A549 (cell line): ENCODE results near the gene GCG. TPM values are rescaled to one million over a fixed set of nuclear protein-coding genes. Genes with fewer than 3 reads are reported as not detected.

Experiments used
- ATAC-seq, 2 experiments: fragments of 200-7000 bp in 1 of 2; fragments of >200 bp in 1 of 2; cut with Nextera tagmentation in 1 of 2; cut with Tn5 transposase in 1 of 2; 3 replicates each; pipeline versions ENCODE4 v1.8.0 to v1.9.1; 2018 to 2020; ENCODE audit warnings: mild to moderate bottlenecking in 1 of 2, moderate library complexity in 1 of 2
- CTCF ChIA-PET: fragments of 300-600 bp; sonication (Branson Sonifier 250); formaldehyde crosslinking; extraction: SDS; loops from one replicate; lab custom pipeline; 2021; ENCODE audit warnings: antibody characterized with exemption, inconsistent platforms; lab: Yijun Ruan, JAX
- POLR2A ChIA-PET: fragments of 350-600 bp; formaldehyde crosslinking; extraction: SDS; loops from one replicate; lab custom pipeline; 2021; ENCODE audit warnings: antibody characterized with exemption, inconsistent platforms; lab: Yijun Ruan, JAX
- DNase-seq, 2 experiments: peaks; one replicate each; pipeline versions ENCODE4 v3.0.0 to v3.0.0-alpha.2; 2011 to 2016; ENCODE audit warnings: low read depth in 1 of 2, low spot score in 1 of 2
- FAIRE-seq: peaks from 2 replicates; lab custom pipeline; 2011; peaks lifted over from hg19 to GRCh38; lab: Jason Lieb, UNC
- H3K27ac ChIP-seq, 2 experiments: fragments of >200 bp; sonication (Bioruptor Twin); formaldehyde crosslinking; 3 replicates each; pipeline ENCODE4 v1.5.1; 2016 to 2017
- H3K4me1 ChIP-seq: fragments of >200 bp; sonication (Bioruptor Twin); formaldehyde crosslinking; 3 replicates; pipeline ENCODE4 v1.6.1; 2016
- H3K4me2 ChIP-seq: fragments of >200 bp; sonication (Bioruptor Twin); formaldehyde crosslinking; 3 replicates; pipeline ENCODE4 v1.6.1; 2016
- H3K4me3 ChIP-seq: fragments of >200 bp; sonication (Bioruptor Twin); formaldehyde crosslinking; 3 replicates; pipeline ENCODE4 v1.5.1; 2016
- H3K9me3 ChIP-seq: fragments of >200 bp; sonication (Bioruptor Twin); formaldehyde crosslinking; 3 replicates; pipeline ENCODE4 v1.6.1; 2016
- CBX8 ChIP-seq: fragments of 200-600 bp; sonication (generic); IDR thresholded peaks from 2 replicates; pipeline ENCODE4 v1.6.1; 2016
- CEBPB ChIP-seq, 2 experiments: fragments of >200 bp in 1 of 2; sonication (Bioruptor Twin) in 1 of 2; formaldehyde crosslinking in 1 of 2; IDR thresholded peaks; 2 replicates each; pipeline ENCODE4 v1.6.1; 2012 to 2016
- CHD2 ChIP-seq: fragments of 150-350 bp; IDR thresholded peaks from 2 replicates; pipeline ENCODE4 v1.6.1; 2014; ENCODE audit warnings: low read length; ENCODE audit not compliant: partially characterized antibody
- EHF ChIP-seq: fragments of 250-450 bp; sonication (Bioruptor Pico); IDR thresholded peaks from 2 replicates; pipeline ENCODE4 v1.5.0; 2020; ENCODE audit warnings: mild to moderate bottlenecking
- FOSL2 ChIP-seq, 2 experiments: fragments of 450-650 bp in 1 of 2; fragments of >200 bp in 1 of 2; sonication (Bioruptor Twin) in 1 of 2; formaldehyde crosslinking; IDR thresholded peaks; 2 replicates each; pipeline versions ENCODE4 v1.5.0 to v1.6.1; 2016 to 2020; ENCODE audit warnings: mild to moderate bottlenecking in 1 of 2, moderate library complexity in 1 of 2
- GATA3 ChIP-seq: IDR thresholded peaks from 2 replicates; pipeline ENCODE4 v1.6.1; 2012; ENCODE audit warnings: borderline replicate concordance
- HDAC2 ChIP-seq: fragments of 200-600 bp; sonication (generic); IDR thresholded peaks from 2 replicates; pipeline ENCODE4 v1.6.1; 2016
- HOXA7 ChIP-seq: fragments of 250-450 bp; sonication (Bioruptor Pico); IDR thresholded peaks from 2 replicates; pipeline ENCODE4 v1.5.0; 2020; ENCODE audit warnings: mild to moderate bottlenecking, moderate library complexity
- HOXB5 ChIP-seq: fragments of 250-450 bp; sonication (Bioruptor Pico); IDR thresholded peaks from 2 replicates; pipeline ENCODE4 v1.5.0; 2020; ENCODE audit warnings: mild to moderate bottlenecking, moderate library complexity
- JUN ChIP-seq, 2 experiments: fragments of >200 bp; sonication (Bioruptor Twin); formaldehyde crosslinking; IDR thresholded peaks; 2 replicates in 1 of 2; 3 replicates in 1 of 2; pipeline ENCODE4 v1.6.1; 2016 to 2017
- MAZ ChIP-seq: fragments of 150-350 bp; IDR thresholded peaks from 2 replicates; pipeline ENCODE4 v1.6.1; 2014; ENCODE audit warnings: antibody characterized with exemption, low read depth, low read length, borderline replicate concordance
- PHF8 ChIP-seq: fragments of 200-600 bp; sonication (generic); IDR thresholded peaks from 2 replicates; pipeline ENCODE4 v1.6.1; 2016; ENCODE audit warnings: low read depth, mild to moderate bottlenecking, antibody characterized with exemption, moderate library complexity, borderline replicate concordance
- RCOR1 ChIP-seq: fragments of 150-350 bp; IDR thresholded peaks from 2 replicates; pipeline ENCODE4 v1.6.1; 2014; ENCODE audit warnings: antibody characterized with exemption, low read length, low read depth
- ZC3H11A ChIP-seq: fragments of 450-650 bp; IDR thresholded peaks from 2 replicates; pipeline ENCODE4 v1.6.1; 2014; ENCODE audit warnings: antibody characterized with exemption, mild to moderate bottlenecking
- ZFP36 ChIP-seq: fragments of 450-650 bp; IDR thresholded peaks from 2 replicates; pipeline ENCODE4 v1.6.1; 2014; ENCODE audit warnings: borderline replicate concordance; ENCODE audit not compliant: partially characterized antibody
- ZNF302 ChIP-seq: fragments of 250-450 bp; sonication (Bioruptor Pico); IDR thresholded peaks from 2 replicates; pipeline ENCODE4 v1.9.0; 2021; ENCODE audit warnings: inconsistent platforms, mild to moderate bottlenecking, moderate library complexity
- ZSCAN20 ChIP-seq: fragments of 250-450 bp; sonication (Bioruptor Pico); IDR thresholded peaks from 2 replicates; pipeline ENCODE4 v1.8.0; 2022; ENCODE audit warnings: mild to moderate bottlenecking, moderate library complexity
- WGBS: methylation state at CpG from one replicate; pipeline ENCODE4 v1.1.6; 2017; ENCODE audit errors: missing lambda C conversion rate; 5-methylcytosine and 5-hydroxymethylcytosine counted together
- polyA plus RNA-seq, 4 experiments: library from polyadenylated mRNA; depleted of rRNA in 3 of 4; stranded (reverse); fragments of >200 nt; fragmentation: RNase III in 1 of 4; extraction: RNeasy Plus Mini Kit Qiagen cat#74134 plus additional on column Dnase treatment in 1 of 4; gene quantifications; 2 replicates in 3 of 4; 3 replicates in 1 of 4; pipeline ENCODE4 v1.2.3, GENCODE V29; 2011 to 2017
- TF ChIP-seq, protein P1 (sequence below): fragments of 200-600 bp; sonication (generic); IDR thresholded peaks from 2 replicates; pipeline ENCODE4 v1.6.1; 2016; ENCODE audit warnings: antibody characterized with exemption, mild to moderate bottlenecking, moderate library complexity
- TF ChIP-seq, protein P2 (sequence below): IDR thresholded peaks from 2 replicates; pipeline ENCODE4 v1.6.1; 2012
- TF ChIP-seq, protein P3 (sequence below): fragments of 250-450 bp; sonication (Bioruptor Pico); IDR thresholded peaks from 2 replicates; pipeline ENCODE4 v1.5.0; 2020; ENCODE audit warnings: low read depth, mild to moderate bottlenecking, moderate library complexity
- TF ChIP-seq, protein P4 (sequence below): fragments of >200 bp; sonication (Bioruptor Twin); formaldehyde crosslinking; IDR thresholded peaks from 3 replicates; pipeline ENCODE4 v1.5.1; 2016
- TF ChIP-seq, protein P5 (sequence below): IDR thresholded peaks from 2 replicates; pipeline ENCODE4 v1.6.1; 2012; ENCODE audit warnings: low read depth, borderline replicate concordance
- TF ChIP-seq, protein P6 (sequence below): fragments of 250-450 bp; sonication (Bioruptor Pico); IDR thresholded peaks from 2 replicates; pipeline ENCODE4 v1.5.0; 2021; ENCODE audit warnings: mild to moderate bottlenecking, moderate library complexity, borderline replicate concordance

GCG gene
- polyA plus RNA-seq, 2 of the 4 experiments (the other 2 are of a cell fraction) = not detected

DNA sequence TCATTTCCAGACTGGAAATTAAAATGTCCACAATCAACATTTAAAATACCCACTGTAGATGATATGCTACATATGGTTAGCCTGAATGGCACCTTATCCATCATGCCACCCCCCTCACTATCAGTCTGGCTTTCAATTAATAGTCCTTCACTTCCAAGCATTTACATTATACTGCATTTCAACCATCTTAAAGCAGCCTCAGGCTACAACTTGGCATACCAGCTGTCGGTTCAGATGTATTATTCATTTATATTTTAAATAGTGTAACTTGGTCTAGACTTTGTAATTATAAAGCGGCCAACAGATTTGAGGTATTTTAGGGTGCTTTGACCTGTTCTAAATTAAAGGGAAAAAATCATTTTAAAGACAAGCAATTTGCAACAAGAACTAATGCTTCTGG is 2.6 kb downstream of the GCG start:
- no peak for DNase-seq
- Histone ChIP-seq H3K27ac (no peak overlapping the region), H3K4me1 (no peaks in the 10 kb centered on the region), H3K4me2 (no peak overlapping the region), H3K4me3 (no peak overlapping the region), H3K9me3 (no peaks in the 10 kb centered on the region)
- 50% methylated on average over 2 of the region's 2 CpGs for WGBS
- no peak for FAIRE-seq
- ChIA-PET CTCF (no interaction called here), POLR2A (no interaction called here)
- ATAC-seq = no peak
- TF ChIP-seq PHF8 (no peak), HDAC2 (no peak), JUN (IDR thresholded peaks at IDR 0.05) (no peak), FOSL2 (IDR thresholded peaks at IDR 0.05) (no peak), FOSL2 (CRISPR knock-in tag; IDR thresholded peaks at IDR 0.05) (no peak), CEBPB (IDR thresholded peaks at IDR 0.05) (no peak), ZNF302 (CRISPR knock-in tag) (no peak), GATA3 (no peak), RCOR1 (no peak), MAZ (no peak), ZFP36 (no peak), HOXB5 (CRISPR knock-in tag) (no peak), HOXA7 (CRISPR knock-in tag) (no peak), CBX8 (no peak), EHF (no peak)
- TF ChIP-seq, protein P1, sequence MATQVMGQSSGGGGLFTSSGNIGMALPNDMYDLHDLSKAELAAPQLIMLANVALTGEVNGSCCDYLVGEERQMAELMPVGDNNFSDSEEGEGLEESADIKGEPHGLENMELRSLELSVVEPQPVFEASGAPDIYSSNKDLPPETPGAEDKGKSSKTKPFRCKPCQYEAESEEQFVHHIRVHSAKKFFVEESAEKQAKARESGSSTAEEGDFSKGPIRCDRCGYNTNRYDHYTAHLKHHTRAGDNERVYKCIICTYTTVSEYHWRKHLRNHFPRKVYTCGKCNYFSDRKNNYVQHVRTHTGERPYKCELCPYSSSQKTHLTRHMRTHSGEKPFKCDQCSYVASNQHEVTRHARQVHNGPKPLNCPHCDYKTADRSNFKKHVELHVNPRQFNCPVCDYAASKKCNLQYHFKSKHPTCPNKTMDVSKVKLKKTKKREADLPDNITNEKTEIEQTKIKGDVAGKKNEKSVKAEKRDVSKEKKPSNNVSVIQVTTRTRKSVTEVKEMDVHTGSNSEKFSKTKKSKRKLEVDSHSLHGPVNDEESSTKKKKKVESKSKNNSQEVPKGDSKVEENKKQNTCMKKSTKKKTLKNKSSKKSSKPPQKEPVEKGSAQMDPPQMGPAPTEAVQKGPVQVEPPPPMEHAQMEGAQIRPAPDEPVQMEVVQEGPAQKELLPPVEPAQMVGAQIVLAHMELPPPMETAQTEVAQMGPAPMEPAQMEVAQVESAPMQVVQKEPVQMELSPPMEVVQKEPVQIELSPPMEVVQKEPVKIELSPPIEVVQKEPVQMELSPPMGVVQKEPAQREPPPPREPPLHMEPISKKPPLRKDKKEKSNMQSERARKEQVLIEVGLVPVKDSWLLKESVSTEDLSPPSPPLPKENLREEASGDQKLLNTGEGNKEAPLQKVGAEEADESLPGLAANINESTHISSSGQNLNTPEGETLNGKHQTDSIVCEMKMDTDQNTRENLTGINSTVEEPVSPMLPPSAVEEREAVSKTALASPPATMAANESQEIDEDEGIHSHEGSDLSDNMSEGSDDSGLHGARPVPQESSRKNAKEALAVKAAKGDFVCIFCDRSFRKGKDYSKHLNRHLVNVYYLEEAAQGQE = no peak
- TF ChIP-seq, protein P2, sequence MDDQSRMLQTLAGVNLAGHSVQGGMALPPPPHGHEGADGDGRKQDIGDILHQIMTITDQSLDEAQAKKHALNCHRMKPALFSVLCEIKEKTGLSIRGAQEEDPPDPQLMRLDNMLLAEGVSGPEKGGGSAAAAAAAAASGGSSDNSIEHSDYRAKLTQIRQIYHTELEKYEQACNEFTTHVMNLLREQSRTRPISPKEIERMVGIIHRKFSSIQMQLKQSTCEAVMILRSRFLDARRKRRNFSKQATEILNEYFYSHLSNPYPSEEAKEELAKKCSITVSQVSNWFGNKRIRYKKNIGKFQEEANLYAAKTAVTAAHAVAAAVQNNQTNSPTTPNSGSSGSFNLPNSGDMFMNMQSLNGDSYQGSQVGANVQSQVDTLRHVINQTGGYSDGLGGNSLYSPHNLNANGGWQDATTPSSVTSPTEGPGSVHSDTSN = no peak
- TF ChIP-seq, protein P3, sequence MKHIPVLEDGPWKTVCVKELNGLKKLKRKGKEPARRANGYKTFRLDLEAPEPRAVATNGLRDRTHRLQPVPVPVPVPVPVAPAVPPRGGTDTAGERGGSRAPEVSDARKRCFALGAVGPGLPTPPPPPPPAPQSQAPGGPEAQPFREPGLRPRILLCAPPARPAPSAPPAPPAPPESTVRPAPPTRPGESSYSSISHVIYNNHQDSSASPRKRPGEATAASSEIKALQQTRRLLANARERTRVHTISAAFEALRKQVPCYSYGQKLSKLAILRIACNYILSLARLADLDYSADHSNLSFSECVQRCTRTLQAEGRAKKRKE = no peak
- TF ChIP-seq, protein P4, sequence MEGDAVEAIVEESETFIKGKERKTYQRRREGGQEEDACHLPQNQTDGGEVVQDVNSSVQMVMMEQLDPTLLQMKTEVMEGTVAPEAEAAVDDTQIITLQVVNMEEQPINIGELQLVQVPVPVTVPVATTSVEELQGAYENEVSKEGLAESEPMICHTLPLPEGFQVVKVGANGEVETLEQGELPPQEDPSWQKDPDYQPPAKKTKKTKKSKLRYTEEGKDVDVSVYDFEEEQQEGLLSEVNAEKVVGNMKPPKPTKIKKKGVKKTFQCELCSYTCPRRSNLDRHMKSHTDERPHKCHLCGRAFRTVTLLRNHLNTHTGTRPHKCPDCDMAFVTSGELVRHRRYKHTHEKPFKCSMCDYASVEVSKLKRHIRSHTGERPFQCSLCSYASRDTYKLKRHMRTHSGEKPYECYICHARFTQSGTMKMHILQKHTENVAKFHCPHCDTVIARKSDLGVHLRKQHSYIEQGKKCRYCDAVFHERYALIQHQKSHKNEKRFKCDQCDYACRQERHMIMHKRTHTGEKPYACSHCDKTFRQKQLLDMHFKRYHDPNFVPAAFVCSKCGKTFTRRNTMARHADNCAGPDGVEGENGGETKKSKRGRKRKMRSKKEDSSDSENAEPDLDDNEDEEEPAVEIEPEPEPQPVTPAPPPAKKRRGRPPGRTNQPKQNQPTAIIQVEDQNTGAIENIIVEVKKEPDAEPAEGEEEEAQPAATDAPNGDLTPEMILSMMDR = no peak
- TF ChIP-seq, protein P5, sequence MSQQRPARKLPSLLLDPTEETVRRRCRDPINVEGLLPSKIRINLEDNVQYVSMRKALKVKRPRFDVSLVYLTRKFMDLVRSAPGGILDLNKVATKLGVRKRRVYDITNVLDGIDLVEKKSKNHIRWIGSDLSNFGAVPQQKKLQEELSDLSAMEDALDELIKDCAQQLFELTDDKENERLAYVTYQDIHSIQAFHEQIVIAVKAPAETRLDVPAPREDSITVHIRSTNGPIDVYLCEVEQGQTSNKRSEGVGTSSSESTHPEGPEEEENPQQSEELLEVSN = no peak
- TF ChIP-seq, all 56 proteins: peak for 0

DNA sequence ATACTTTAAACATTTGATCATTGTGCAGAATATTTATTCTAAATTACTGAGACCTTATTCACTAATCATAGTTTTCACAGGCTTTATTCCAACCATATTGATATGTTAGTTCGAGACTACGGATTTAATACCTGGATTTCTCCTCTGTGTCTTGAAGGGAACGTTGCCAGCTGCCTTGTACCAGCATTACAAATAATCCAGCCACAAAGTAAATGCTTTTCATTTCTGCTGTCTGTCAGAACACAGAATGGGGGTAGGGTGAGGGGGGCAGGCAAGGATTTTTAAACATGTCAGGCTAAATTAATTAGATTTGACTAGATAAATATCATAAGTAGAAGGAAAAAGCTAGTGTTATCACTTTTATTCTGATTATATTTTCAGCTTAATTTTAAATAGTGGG is 3.1 kb downstream of the GCG start:
- H3K27ac ChIP-seq = no peak overlapping the region
- no peak overlapping the region for H3K4me3 ChIP-seq
- no peak overlapping the region for H3K4me2 ChIP-seq
- 15% methylated on average over 3 of the region's 3 CpGs for whole genome bisulfite sequencing
- ChIA-PET CTCF (interaction anchor here (1.0 kb wide), 1 partner anchor 149 kb away, joined by 3 read pairs; no protein-coding TSS in a partner anchor), POLR2A (no interaction called here)
- no peak for FAIRE-seq
- no peaks in the 10 kb centered on the region for H3K4me1 ChIP-seq
- ATAC-seq = no peak
- H3K9me3 ChIP-seq = no peaks in the 10 kb centered on the region
- no peak for DNase-seq
- TF ChIP-seq, protein P2 = no peak
- TF ChIP-seq, protein P4 = no peak
- TF ChIP-seq CHD2 (no peak), PHF8 (no peak), GATA3 (no peak), ZSCAN20 (CRISPR knock-in tag) (no peak), HDAC2 (no peak), ZC3H11A (no peak)
- TF ChIP-seq, protein P6, sequence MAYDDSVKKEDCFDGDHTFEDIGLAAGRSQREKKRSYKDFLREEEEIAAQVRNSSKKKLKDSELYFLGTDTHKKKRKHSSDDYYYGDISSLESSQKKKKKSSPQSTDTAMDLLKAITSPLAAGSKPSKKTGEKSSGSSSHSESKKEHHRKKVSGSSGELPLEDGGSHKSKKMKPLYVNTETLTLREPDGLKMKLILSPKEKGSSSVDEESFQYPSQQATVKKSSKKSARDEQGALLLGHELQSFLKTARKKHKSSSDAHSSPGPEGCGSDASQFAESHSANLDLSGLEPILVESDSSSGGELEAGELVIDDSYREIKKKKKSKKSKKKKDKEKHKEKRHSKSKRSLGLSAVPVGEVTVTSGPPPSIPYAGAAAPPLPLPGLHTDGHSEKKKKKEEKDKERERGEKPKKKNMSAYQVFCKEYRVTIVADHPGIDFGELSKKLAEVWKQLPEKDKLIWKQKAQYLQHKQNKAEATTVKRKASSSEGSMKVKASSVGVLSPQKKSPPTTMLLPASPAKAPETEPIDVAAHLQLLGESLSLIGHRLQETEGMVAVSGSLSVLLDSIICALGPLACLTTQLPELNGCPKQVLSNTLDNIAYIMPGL = no peak
